NCI-H2196 treated with DMSO at 0.1 percent for 48 hours (cell line): ENCODE results near the gene TSHZ2.

Experiments used
- DNase-seq: peaks from one replicate; lab custom pipeline; 2025; ENCODE audit not compliant: unreplicated experiment; lab: John Stamatoyannopoulos, UW

Gene TSHZ2

DNA sequence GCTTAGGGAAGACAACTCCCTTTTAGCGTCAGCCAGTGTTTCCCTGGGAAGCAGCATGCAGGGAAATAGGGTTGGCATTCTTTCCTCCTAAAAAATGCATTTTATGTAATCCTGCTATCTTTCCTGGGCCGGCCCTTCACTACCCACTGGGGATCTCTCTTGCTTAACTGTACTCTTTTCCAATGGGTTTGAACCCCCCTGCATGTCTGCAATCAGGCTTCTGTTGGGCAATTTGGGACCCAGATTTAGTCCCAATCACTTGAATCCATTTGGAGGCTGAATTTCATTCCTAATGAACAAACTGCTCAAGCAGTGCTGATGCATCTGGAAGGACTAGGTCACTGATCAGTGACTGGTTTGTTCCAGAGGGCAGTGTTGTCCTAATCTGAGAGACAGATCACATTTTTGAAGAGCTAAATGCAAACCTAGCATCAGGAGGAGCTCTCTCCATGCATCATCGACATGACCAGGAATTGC is 152.0 kb downstream of the TSHZ2 start:
- no peak for DNase-seq

DNA sequence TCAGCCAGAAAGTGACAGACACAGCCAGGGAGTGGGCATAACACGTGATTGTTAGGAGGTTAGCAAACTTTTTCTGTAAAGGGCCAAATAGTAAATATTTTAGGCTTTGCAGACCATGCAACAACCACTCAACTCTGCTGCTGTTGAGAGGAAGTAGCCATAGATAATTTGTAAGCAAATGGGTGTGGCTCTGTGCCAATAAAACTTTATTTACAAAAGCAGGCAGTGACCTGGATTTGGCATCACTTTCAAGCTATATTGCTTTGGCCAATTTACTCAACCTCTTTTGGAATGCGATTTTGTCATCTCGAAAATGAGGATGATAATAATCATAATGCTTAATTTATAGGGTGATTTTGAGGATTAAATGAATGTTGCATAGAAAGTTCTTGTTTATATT is 152.6 kb downstream of the TSHZ2 start:
- DNase-seq, result no peak

DNA sequence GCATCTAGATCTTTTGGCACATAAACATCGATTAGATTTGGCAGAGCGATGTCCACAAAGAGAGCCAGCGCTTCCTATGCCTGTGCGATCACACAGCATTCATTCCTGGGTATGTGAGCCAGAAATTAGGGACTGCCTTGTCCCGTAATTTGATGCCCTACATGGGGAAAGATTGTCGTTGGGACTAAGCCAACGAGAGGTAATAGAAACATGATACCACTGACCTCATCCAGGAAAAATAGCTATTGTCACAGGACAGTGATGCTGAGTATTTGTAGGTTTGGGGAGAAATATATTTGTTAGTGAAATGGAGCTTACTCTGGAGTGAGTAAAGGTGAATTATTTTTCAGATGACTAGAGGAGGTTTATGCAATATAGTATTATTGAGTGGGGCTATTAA is 154.0 kb downstream of the TSHZ2 start:
- DNase-seq, result peak; percentile 74

DNA sequence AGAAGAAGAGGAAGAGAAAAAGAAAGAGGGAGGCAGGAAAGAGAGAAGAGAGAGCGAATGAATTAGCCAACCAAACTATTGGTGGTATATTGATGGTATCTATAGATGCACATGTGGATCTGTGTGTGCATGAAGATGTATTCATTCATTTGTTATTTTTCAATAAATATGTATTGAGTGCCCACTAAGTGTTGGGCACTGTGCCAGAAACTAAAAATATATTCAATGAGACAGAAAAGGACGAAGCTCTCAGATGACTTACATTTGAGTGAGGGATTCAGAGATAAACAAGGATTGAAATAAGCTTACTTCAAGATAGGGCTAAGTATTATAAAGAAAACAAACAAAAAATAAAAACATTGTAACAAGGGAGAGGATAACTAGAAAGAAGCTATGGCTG is 154.9 kb downstream of the TSHZ2 start:
- no peak for DNase-seq

DNA sequence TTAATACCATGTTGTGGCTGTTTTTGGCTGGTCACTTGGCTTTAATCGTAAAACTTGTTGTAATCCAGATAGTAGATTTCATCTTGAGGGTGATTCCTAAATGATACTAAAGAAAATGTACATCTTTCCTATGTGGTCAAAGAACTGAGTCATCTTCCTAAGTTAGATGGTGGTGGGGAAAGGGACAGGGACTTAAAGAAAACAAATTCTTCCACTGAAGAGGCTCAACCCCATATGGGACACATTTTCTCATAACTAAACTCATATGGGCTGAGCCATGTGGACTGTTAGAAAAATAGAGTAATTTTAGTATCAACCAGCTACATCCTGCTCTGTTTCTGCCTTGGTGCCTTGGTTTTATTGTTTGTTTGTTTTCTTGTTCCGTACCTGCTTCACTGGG is 155.8 kb downstream of the TSHZ2 start:
- DNase-seq, result no peak

DNA sequence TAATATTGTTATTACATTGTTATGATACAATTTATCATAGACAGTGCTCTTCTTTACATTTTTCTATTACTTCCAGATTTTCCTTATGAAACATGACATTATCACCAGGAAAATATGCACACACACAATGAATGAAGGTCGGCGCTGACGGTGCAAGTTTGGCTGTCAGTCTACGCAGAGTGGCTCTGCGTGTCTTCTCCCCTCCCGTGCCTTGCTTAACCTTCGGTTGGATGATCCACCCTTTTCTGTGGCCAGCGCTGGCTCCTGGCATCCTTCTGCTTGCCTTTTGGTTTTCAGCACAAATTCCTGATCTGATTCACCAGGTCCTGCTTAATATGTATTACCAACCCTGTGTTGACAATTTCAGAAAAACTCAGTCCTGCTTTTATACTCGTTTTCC is 157.4 kb downstream of the TSHZ2 start:
- no peak for DNase-seq

DNA sequence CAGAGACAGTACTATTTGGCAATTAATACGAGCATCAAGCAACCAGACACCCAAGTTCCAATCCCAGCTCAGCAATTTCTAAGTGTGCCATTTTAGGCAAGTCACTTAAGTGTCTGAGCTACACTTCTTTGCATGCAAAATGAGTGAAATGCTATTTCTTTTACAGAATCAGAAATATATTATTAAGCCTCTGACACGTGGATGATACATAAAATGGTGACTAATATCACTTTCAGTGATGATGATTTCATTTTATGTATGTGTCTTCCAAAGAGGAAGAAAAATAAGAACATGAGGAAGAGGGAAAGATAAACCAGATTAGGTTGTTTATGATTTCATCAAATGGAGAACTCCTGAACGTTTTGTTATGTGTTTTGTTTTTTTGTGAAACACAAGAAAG is 158.6 kb downstream of the TSHZ2 start:
- DNase-seq, result no peak

DNA sequence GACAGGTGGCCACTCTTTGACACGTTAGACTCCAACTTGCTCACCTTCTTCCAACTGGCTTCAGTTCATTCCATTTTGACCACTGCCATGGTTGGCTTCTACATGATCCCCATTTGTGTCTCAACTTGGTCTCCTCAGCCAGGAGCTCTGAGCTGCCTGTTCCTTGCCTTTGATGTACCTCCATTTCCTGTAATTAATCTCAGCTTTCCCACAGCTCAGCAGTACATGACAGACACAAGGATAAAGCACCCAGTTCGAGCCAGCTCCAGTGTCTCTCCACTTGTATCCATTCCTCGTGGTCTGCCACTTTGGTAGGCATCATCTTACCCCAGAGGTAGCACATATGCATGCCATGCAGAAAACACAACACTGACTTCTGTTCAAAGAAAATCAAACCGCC is 161.0 kb downstream of the TSHZ2 start:
- DNase-seq, result no peak

DNA sequence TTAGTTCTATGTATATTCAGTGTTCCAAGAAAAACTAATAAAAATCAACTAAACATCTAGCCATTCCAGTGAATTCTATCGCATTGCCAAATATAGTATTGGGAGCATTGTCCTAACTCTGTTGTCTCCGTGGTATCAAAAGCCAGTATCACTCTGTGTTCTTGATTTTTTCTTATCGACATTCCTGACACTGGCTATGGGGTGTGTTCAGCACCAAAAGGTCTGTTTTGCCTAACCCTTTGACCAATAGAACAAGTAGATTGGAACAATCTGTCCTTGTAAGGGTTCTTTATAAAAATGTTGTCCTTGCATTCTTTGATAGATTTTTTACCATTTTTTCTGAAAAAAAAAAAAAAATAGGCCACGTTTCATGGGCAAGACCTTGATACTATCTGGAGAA is 161.5 kb downstream of the TSHZ2 start:
- no peak for DNase-seq

DNA sequence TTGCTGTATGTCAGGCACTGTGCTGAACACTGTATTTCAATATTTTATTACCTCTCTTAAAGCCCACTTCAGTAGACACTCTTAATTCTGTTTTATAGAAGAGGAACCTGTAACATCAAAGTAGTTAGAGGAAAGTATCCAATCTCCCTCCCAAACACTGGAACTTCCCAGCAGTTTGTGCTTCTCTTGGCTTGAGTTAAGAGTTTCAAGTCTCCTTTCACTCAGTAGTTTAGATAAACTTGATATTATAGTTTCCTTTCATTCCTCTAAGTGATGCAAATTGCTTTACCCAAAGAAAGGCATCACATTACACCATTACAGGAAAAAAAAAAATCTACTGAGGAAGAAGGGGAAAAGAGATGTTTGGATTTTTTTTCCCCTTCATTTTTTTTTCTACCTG is 164.3 kb downstream of the TSHZ2 start:
- DNase-seq, result no peak

DNA sequence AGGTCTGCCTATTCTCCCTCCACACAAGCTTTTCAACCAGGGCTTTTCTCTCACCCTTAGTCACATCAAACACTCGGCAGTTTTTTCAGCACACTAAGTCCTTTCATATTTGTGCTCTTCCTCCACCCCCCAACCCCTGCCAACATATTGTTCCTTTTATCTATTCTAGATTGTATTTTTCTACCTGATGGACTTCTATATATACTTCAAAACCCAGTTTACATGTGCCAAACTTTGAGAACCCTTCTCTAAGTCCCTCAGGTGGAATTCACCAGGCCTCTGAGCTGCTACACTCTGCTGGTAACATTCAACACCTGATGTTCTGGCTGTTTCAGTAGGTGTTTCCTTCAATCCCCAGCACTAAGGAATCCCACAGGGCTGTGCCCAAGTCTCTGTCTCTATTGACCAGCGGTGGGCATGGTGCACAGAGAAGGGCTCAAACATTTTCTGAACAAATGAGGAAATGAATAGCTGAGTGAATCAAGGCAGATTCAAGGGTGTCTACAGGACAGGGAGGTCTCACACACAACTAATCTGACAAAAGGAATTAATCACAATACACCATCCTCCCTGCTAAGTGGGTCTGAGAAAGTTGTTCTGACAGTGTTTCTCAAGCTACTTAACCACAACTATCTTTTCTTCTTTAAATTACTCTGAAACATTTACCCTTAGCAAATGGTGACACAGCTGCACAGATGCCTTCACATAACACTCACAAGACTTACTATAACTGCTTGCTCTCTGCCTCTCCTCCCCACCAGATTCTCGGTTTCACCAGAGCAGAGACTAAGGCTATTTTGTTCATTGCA is 166.5 kb downstream of the TSHZ2 start:
- DNase-seq, result no peak

DNA sequence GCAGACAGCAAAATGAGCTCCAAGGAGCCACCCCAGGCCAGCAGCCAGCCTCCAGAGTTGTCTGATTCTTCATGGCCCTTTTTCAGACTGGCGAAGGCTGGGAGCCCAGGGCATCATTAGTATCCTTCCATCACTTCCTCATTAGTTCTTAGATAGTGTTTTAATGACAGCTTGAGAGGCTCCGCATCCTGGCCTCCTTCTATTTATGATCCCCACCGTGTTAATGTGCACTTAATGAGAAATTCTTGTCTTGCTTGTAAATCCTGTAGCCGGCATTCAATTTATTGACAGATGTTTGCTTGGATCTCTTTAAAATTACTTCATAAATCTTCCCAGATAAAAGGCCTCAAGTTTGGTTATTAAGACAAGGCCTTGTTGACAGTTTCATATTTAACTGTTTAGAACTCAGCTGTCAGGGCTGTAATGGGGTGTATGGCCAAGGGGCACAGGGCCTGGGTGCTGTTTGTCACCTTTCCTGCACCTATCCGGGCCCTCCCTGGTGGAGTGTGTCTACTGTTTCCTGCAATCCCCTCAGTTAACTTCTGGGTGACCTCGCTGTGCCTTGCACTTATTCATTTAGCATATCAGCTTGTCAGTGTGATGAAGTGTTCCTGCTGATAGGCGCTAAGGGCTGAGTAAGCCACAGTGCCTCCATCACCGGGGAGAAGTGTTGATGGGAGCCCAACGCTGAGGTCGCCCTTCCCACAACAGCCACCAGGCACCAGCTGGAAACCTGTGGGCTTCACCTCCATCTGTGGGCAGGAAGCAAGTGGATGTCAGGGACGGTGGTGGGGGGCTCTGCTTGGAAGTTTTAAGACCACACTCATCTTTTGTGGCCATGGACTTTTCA is 169.3 kb downstream of the TSHZ2 start:
- no peak for DNase-seq

DNA sequence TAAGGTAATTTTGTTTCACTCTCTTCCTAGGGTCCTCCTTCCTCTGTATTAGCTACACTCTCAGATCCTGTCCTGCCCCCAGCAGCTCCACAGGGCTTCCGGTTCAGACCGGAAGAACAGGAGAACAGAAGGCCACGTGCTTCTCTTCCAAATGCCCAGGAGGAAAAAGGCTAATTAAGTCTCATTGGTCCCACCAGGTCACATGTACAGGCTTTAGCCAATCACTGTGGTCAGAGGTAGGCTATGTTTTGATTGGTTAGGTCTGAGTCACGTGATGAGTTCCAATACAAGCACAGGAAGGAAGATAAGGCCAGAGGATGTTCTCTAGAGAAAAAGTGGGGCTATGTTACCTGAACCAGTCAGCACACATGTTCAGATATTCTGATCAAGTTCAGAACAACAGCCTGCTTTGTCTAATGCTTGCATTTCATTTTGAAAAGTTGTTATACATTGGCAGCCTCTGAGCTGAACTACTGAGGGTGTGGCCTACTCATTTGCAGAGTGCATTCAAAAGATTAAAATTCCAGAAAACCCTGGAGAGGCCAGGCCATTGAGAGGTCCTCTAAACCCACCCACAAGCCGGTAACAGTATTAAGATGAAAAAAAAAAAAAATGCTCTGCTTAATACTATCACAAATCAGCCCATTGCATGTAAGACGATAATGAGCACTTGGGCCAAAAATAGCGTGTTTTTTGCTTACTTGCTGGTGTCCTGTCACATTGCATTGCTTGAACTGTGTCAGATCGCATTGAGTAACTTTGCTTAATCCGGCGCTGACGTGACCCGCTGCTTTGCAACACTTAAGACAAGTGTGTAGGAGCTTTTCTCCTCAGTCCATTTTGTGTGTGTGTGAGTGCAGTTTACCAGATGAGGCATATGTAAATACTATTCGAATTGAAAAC is 170.3 kb downstream of the TSHZ2 start:
- no peak for DNase-seq

DNA sequence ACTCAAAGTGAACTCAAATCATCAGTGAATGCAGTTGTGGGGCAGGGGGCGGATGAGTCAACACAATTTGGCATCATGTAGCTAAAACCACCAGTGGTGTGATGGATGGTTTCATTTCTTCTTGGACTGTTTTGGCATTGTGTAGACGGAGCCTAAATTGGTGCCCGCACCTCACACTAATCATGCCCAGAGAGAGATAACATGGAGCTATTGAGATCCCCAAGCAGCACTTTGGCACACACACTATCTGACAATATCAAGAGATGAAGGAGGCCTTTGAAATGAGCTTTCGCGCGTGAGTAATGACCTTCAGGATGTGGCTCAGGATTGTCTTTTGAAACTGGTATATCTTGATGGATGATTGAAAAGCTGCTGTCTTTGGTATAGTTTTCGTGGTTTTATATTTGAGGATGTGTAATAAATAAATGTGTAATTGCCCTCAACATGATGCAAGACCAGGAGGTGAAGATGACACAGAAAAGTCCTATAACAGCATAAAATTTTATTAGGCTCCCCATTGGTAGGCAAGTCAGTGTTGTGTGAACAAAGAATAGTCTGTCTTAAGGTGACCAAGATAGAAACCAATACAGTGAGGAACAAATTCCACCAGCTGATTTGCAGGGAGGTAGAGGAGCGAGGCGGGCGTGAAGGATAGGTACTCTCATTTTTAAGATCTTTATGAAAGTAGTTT is 174.2 kb downstream of the TSHZ2 start:
- DNase-seq, result no peak

DNA sequence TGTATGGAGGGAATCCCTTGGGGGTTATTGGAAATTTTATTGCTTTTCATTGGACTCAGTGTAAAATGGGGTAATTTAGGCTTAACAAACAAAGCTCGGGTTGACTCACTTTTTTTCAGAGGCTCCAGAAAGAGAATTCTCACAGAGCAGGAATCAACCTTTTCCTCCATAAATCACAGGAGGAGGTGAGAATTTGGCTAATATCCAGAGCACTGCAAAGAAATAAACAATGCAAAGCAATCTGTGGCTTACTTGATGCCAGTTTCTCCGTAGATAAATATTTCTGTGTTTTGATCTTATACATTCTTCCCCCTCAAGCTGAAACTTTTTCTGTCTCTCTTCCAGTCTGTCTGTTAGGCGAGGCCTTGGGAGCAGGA is 176.6 kb downstream of the TSHZ2 start:
- DNase-seq, result no peak

DNA sequence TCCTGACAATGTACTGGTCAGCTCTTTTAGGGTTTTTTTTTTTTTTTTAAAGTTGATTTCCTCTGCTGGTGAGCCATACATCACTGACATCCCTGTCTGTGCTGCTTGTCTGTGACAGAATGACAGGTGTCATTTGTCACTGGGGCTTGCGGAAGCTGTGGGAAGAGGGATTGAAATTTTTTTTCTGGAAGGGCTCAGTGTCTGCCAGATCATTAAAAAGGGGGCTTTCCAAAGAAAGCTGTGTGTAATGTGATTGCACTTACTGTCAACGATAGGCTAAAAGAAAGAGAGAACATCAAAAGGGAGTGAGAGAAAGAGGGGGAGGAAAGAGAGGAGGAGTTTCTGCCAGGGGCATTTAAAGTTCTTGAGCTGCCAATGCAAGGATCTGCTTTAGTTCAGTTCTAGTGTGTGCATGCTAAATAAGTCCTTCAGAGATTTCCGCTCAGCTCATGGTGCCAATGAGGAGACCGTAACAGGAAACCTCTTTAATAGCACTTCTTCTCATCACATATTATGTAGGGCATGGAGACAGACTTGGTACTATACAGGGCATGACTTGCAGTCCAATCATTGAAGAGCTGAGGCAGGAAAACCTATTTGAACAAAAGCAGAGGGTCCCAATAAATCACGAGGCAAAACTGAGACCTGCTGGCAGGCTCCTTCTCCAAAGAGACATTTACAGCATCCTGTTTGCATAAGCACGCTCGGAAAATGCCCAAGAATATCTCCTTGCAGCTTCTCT is 177.2 kb downstream of the TSHZ2 start:
- peak; percentile 33 for DNase-seq

DNA sequence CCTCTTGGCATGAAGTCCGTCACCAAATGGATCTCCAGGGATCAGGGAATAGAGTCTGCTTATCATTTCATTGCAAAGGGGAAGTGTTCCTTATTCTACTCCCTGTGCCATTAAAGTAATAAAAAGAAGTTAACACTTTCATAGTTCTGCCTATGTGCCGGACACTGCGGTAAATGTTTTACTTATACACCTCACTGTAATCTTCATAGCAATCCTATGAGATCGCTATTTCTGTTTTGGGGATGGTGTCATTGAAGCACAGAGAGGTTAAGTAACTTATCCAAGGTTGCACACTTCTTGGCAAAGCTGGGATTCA is 177.7 kb downstream of the TSHZ2 start:
- no peak for DNase-seq

DNA sequence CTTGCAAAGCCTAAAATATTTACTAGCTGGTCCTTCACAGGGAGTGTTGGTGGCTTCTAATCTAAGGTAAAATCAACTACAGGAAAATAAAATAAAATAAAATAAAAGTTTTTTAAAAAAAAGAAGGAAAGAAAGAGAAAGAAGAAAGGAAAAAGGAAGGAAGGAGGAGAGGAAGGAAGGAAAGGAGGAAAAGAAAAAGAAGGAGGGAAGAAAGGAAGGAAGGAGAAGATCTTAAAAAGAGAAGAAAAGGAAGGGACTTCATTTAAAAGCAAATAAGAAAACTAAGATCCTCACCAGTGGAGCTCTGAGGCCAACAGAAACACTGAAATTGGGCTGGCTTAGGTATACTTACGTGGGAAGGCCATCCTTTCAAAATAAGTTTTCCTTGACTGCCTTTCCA is 178.4 kb downstream of the TSHZ2 start:
- DNase-seq, result no peak

DNA sequence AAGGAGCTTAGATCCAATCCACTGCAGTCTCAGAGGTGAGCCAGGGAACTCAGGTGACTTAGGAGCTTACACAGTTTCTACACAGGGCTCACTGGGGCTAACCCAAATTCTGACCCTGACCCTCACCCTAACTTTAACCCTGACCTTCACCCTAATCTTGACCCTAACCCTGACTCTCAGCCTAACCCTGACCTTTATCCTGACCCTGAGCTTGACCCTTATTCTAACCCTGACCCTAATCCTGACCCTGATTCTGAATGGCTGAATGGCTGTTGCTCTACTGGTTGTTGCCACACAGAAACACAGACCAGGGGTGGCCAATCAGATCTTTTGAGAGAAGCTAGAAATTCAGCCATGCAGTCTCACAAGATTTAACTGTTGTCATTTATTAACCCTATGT is 180.1 kb downstream of the TSHZ2 start:
- no peak for DNase-seq

DNA sequence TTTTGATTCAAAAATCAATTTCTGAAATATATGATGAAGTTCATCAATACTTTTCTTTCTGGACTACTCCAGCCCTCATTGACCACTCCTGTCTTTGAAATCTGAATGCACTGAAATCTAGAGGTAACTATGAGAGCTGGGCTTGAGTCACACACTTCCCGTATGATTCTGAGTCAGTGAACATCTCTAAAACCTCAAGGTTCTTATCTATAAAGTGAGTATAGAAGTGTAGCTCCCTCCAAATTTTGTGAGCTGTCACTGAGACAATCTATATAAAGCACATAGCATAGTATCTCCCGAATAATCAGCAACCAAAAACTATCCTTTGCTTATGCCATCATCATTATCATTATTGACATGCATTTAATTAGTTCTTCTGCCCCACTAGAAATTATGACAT is 182.4 kb downstream of the TSHZ2 start:
- no peak for DNase-seq
